SU-DHL-6 (cell line): ENCODE results near the gene SINHCAF.

Experiments used
- H2AFZ ChIP-seq: fragments of 200-600 bp; sonication (generic); 2 replicates; pipeline ENCODE4 v1.6.1; 2014; ENCODE audit warnings: low read depth, mild to moderate bottlenecking, moderate library complexity, mixed read lengths, antibody characterized with exemption, low read length; ENCODE audit not compliant: severe bottlenecking
- H3F3A ChIP-seq: fragments of 200-600 bp; shearing (Covaris generic); 2 replicates; pipeline ENCODE4 v1.6.0; 2016; ENCODE audit warnings: antibody characterized with exemption, mild to moderate bottlenecking; ENCODE audit not compliant: insufficient read depth
- H3K27ac ChIP-seq: fragments of 200-600 bp; sonication (generic); 2 replicates; pipeline ENCODE4 v1.5.1; 2016; ENCODE audit warnings: low read depth, mild to moderate bottlenecking, low read length, moderate library complexity, mixed read lengths
- H3K27me3 ChIP-seq: fragments of 200-600 bp; sonication (generic), shearing (Covaris generic); 2 replicates; pipeline ENCODE4 v1.6.0; 2014; ENCODE audit warnings: mild to moderate bottlenecking, low read length
- H3K36me3 ChIP-seq: fragments of 200-600 bp; sonication (generic); 2 replicates; pipeline ENCODE4 v1.6.1; 2014; ENCODE audit warnings: mild to moderate bottlenecking, low read length, mixed read lengths
- H3K4me2 ChIP-seq: fragments of 300-600, 200-600 bp; shearing (Covaris generic), sonication (generic); 2 replicates; pipeline ENCODE4 v1.6.0; 2014; ENCODE audit warnings: low read length, low read depth, mild to moderate bottlenecking; ENCODE audit not compliant: poor library complexity, severe bottlenecking
- H3K4me3 ChIP-seq: fragments of 200-600 bp; sonication (generic); 2 replicates; pipeline ENCODE4 v1.5.1; 2014; ENCODE audit warnings: antibody characterized with exemption, low read length, mild to moderate bottlenecking, mixed read lengths; ENCODE audit not compliant: insufficient read depth, poor library complexity, severe bottlenecking
- H3K79me2 ChIP-seq: fragments of 200-600 bp; sonication (generic); 2 replicates; pipeline ENCODE4 v1.6.1; 2014; ENCODE audit warnings: mild to moderate bottlenecking, low read length, moderate library complexity; ENCODE audit not compliant: insufficient read depth
- H3K9ac ChIP-seq: fragments of 200-600 bp; sonication (generic); 2 replicates; pipeline ENCODE4 v1.7.0; 2014; ENCODE audit warnings: mild to moderate bottlenecking, low read length
- H3K9me2 ChIP-seq: fragments of 200-600 bp; sonication (generic); replicated peaks from 2 replicates; pipeline ENCODE4 v1.6.1; 2014; ENCODE audit warnings: low read length; ENCODE audit not compliant: insufficient read depth
- H3K9me3 ChIP-seq: fragments of 200-600 bp; sonication (generic); 2 replicates; pipeline ENCODE4 v1.6.1; 2014; ENCODE audit warnings: low read length, mixed read lengths; ENCODE audit not compliant: insufficient read depth
- H4K20me1 ChIP-seq: fragments of 200-600 bp; sonication (generic); 2 replicates; pipeline ENCODE4 v1.6.1; 2014; ENCODE audit warnings: low read depth, mild to moderate bottlenecking, antibody characterized with exemption, low read length, moderate library complexity, mixed read lengths
- CTCF ChIP-seq: fragments of 200-600 bp; sonication (generic); IDR thresholded peaks from one replicate; pipeline ENCODE4 v1.5.1; 2017; ENCODE audit warnings: antibody characterized with exemption, mild to moderate bottlenecking, low read length, moderate library complexity; ENCODE audit not compliant: insufficient read depth, poor library complexity, severe bottlenecking
- EZH2phosphoT487 ChIP-seq: fragments of 200-600 bp; sonication (generic), shearing (Covaris generic); conservative IDR thresholded peaks from 2 replicates; pipeline ENCODE4 v1.6.1; 2018; ENCODE audit warnings: mild to moderate bottlenecking, antibody characterized with exemption, low read length, moderate library complexity, mixed read lengths

Gene SINHCAF

GRCh38 chr12:31298515-31298910 is 27.4 kb downstream of the SINHCAF start:
- Histone ChIP-seq H3K27ac (peak overlapping the region; percentile 46), H3K4me2 (peak overlapping the region; percentile 15), H3K79me2 (peaks cover 64% of the 10 kb centered on the region), H3K27me3 (no peaks in the 10 kb centered on the region), H3K9me3 (no peaks in the 10 kb centered on the region), H3K9me2 (no peaks in the 10 kb centered on the region), H4K20me1 (no peaks in the 10 kb centered on the region; the same call in 1 of the 2 replicates), H3K9ac (no peak overlapping the region), H2AFZ (no peak overlapping the region), H3F3A (no peaks in the 10 kb centered on the region), H3K36me3 (peaks cover 24% of the 10 kb centered on the region), H3K4me3 (no peak overlapping the region)
- TF ChIP-seq EZH2phosphoT487 (no peak), CTCF (no peak)

- Histone ChIP-seq H3K9me3 (no peaks in the 10 kb centered on the region), H3K4me2 (peak overlapping the region; percentile 15), H3K27ac (peak overlapping the region; percentile 46), H3K79me2 (peaks cover 57% of the 10 kb centered on the region), H3F3A (no peaks in the 10 kb centered on the region; the same call in 1 of the 2 replicates), H4K20me1 (no peaks in the 10 kb centered on the region; the same call in 1 of the 2 replicates), H3K9me2 (no peaks in the 10 kb centered on the region), H3K36me3 (peaks cover 29% of the 10 kb centered on the region), H3K27me3 (no peaks in the 10 kb centered on the region), H3K9ac (no peak overlapping the region), H2AFZ (no peak overlapping the region), H3K4me3 (no peak overlapping the region)
- TF ChIP-seq EZH2phosphoT487 (no peak), CTCF (no peak)
Measured at GRCh38 chr12:31297572-31298514, 28.1 kb downstream of the SINHCAF start.

- Histone ChIP-seq H3K9me3 (no peaks in the 10 kb centered on the region), H3K27ac (no peak overlapping the region), H3K4me3 (no peak overlapping the region), H3F3A (peaks cover 2% of the 10 kb centered on the region), H3K79me2 (peaks cover 4% of the 10 kb centered on the region; the same call in 1 of the 2 replicates), H3K4me2 (no peak overlapping the region), H3K9me2 (no peaks in the 10 kb centered on the region), H3K36me3 (peaks cover 58% of the 10 kb centered on the region), H2AFZ (no peak overlapping the region), H3K9ac (no peak overlapping the region), H3K27me3 (no peaks in the 10 kb centered on the region), H4K20me1 (no peaks in the 10 kb centered on the region)
- TF ChIP-seq CTCF, result no peak
- no peak for TF ChIP-seq EZH2phosphoT487
Measured at GRCh38 chr12:31289441-31289840, 36.5 kb downstream of the SINHCAF start.
